T-helper 1 cell (primary cell): Measurements from ENCODE around the gene BZW2.

Experiments used
- DNase-seq, 5 donors: peaks; one replicate each; pipeline ENCODE4 v3.0.0-alpha.2; 2012 to 2020
- total RNA-seq, 4 donors: gene quantifications; one replicate each; lab custom pipeline; 2026; lab: John Stamatoyannopoulos, UW

The BZW2 gene
- total RNA-seq: 35.5 to 47.4 (median 39.3) reads per million in 4 donors

GRCh38 chr7:16645593-16646471, at the start of gene BZW2, which contains the start of gene ANKMY2:
Gene BZW2 (plus strand): TSS chr7:16646181. CDS start chr7:16665444, 19,263 bp downstream.
Gene ANKMY2 (minus strand): TSS chr7:16645754. CDS start chr7:16645573, 181 bp downstream.
- DNase-seq: peak; percentile 83 to 97 (median 89)

GRCh38 chr7:16598015-16598414, 48.0 kb upstream of the BZW2 start:
- DNase-seq: no peak

GRCh38 chr7:16599860-16600259, 46.1 kb upstream of the BZW2 start:
- DNase-seq: no peak

GRCh38 chr7:16603633-16604032, 42.3 kb upstream of the BZW2 start:
- DNase-seq: no peak

GRCh38 chr7:16604054-16604453, 41.9 kb upstream of the BZW2 start:
- DNase-seq: peak in 1 of 5 donors; percentile 6

GRCh38 chr7:16606704-16607103, 39.3 kb upstream of the BZW2 start:
- DNase-seq: no peak

GRCh38 chr7:16609842-16610450, 36.0 kb upstream of the BZW2 start:
- no peak for DNase-seq

GRCh38 chr7:16611711-16612110, 34.3 kb upstream of the BZW2 start:
- no peak for DNase-seq

- DNase-seq: no peak
These were observed 30.8 kb upstream of the BZW2 start for GRCh38 chr7:16615228-16615627.

GRCh38 chr7:16616122-16616521, 29.9 kb upstream of the BZW2 start:
- no peak for DNase-seq

- DNase-seq: peak in 1 of 5 donors; percentile 7
These were observed 29.4 kb upstream of the BZW2 start for GRCh38 chr7:16616542-16616941.

- DNase-seq: peak in 1 of 5 donors; percentile 57
These were observed 26.0 kb upstream of the BZW2 start for GRCh38 chr7:16619979-16620408.

GRCh38 chr7:16626388-16626787, 19.6 kb upstream of the BZW2 start:
- no peak for DNase-seq

GRCh38 chr7:16627236-16627635, 18.7 kb upstream of the BZW2 start:
- no peak for DNase-seq

- no peak for DNase-seq
These were observed 15.3 kb upstream of the BZW2 start for GRCh38 chr7:16630654-16631053.

GRCh38 chr7:16634271-16634738, 11.7 kb upstream of the BZW2 start:
- DNase-seq: no peak

- no peak for DNase-seq
These were observed 9.4 kb upstream of the BZW2 start for GRCh38 chr7:16636555-16637101.

GRCh38 chr7:16637379-16637778, 8.6 kb upstream of the BZW2 start:
- DNase-seq: no peak

- DNase-seq: no peak
These were observed 7.4 kb upstream of the BZW2 start for GRCh38 chr7:16638282-16639280.

GRCh38 chr7:16644157-16644556, 1.8 kb upstream of the BZW2 start:
- DNase-seq: no peak

GRCh38 chr7:16644636-16645592, 1.1 kb upstream of the BZW2 start:
- DNase-seq: peak; percentile 34 to 56 (median 52)
